ENCODE results near the gene AFM. TPM values are rescaled to one million over a fixed set of nuclear protein-coding genes. Genes with fewer than 3 reads are reported as not detected.

AFM gene
- total and polyA plus RNA-seq, 2 of the 13 experiments (the other 11 are each of a cell fraction or from before 2014, with no cell fraction given) = 0.13 to 1.8 TPM

- no peak for TF ChIP-seq PRDM15 (CRISPR knock-in tag; IDR thresholded peaks at IDR 0.05)
- TF ChIP-seq GRHL1 (CRISPR knock-in tag; conservative IDR thresholded peaks at IDR 0.05) = no peak
- 0 out of 2 replicates have a peak, but pooled peaks have one; percentile 19 for TF ChIP-seq GATAD1 (CRISPR knock-in tag; IDR thresholded peaks at IDR 0.05)
- TF ChIP-seq, protein P1, sequence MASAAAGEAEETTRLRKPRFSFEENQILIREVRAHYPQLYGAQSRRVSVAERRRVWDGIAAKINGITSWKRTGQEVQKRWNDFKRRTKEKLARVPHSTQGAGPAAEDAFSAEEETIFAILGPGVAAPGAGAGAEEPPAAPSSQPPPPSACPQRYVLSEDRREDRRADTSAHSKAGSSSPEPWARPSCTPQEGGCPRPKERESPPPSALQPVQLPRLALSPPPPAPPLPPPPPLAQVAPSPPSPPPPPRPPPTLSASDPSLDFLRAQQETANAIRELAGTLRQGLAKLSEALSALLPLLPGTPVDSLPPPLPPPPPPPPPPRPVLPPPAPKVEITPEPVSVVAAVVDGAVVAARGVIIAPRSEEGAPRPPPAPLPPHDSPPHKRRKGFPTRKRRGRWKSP (CRISPR knock-in tag; IDR thresholded peaks at IDR 0.05) = no peak
- TF ChIP-seq MIXL1 (CRISPR knock-in tag; IDR thresholded peaks at IDR 0.05) = peak; percentile 60; the same call in 1 of the 2 replicates
- no peak for TF ChIP-seq SP4 (CRISPR knock-in tag; IDR thresholded peaks at IDR 0.05)
- TF ChIP-seq ZSCAN30 (CRISPR knock-in tag; IDR thresholded peaks at IDR 0.05) = no peak
- peak; percentile 74 for TF ChIP-seq PAF1 (CRISPR knock-in tag; IDR thresholded peaks at IDR 0.05)
- TF ChIP-seq CHD2 (IDR thresholded peaks at IDR 0.05; ENCODE audit: low read depth, low read length) = no peak
- TF ChIP-seq HBP1 (CRISPR knock-in tag; IDR thresholded peaks at IDR 0.05; ENCODE audit: low read depth) = no peak
- no peak for TF ChIP-seq GABPB1 (CRISPR knock-in tag; IDR thresholded peaks at IDR 0.05)
- TF ChIP-seq SP5 (CRISPR knock-in tag; IDR thresholded peaks at IDR 0.05; ENCODE audit: borderline replicate concordance, low read depth) = no peak
- TF ChIP-seq RBM22 (optimal IDR thresholded peaks at IDR 0.05; ENCODE audit: low read length) = peak; percentile 91
- TF ChIP-seq TCF12 (IDR thresholded peaks at IDR 0.05) = no peak
- no peak for TF ChIP-seq TCF12 (CRISPR knock-in tag; IDR thresholded peaks at IDR 0.05)
- TF ChIP-seq IRX3 (CRISPR knock-in tag; IDR thresholded peaks at IDR 0.05; ENCODE audit: borderline replicate concordance, low read depth) = no peak
- TF ChIP-seq SOX5 (CRISPR knock-in tag; IDR thresholded peaks at IDR 0.05; ENCODE audit: borderline replicate concordance) = no peak
- TF ChIP-seq TFDP2 (CRISPR knock-in tag; IDR thresholded peaks at IDR 0.05) = no peak
- TF ChIP-seq, protein P2, sequence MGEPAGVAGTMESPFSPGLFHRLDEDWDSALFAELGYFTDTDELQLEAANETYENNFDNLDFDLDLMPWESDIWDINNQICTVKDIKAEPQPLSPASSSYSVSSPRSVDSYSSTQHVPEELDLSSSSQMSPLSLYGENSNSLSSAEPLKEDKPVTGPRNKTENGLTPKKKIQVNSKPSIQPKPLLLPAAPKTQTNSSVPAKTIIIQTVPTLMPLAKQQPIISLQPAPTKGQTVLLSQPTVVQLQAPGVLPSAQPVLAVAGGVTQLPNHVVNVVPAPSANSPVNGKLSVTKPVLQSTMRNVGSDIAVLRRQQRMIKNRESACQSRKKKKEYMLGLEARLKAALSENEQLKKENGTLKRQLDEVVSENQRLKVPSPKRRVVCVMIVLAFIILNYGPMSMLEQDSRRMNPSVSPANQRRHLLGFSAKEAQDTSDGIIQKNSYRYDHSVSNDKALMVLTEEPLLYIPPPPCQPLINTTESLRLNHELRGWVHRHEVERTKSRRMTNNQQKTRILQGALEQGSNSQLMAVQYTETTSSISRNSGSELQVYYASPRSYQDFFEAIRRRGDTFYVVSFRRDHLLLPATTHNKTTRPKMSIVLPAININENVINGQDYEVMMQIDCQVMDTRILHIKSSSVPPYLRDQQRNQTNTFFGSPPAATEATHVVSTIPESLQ (CRISPR knock-in tag; conservative IDR thresholded peaks at IDR 0.05) = no peak; the same call in 1 of the 2 replicates
Observed at GRCh38 chr4:73452953-73453700, 28.4 kb upstream of the AFM start (continued).
